ENCODE results near the gene RNPEPL1.

RNPEPL1 gene

DNA sequence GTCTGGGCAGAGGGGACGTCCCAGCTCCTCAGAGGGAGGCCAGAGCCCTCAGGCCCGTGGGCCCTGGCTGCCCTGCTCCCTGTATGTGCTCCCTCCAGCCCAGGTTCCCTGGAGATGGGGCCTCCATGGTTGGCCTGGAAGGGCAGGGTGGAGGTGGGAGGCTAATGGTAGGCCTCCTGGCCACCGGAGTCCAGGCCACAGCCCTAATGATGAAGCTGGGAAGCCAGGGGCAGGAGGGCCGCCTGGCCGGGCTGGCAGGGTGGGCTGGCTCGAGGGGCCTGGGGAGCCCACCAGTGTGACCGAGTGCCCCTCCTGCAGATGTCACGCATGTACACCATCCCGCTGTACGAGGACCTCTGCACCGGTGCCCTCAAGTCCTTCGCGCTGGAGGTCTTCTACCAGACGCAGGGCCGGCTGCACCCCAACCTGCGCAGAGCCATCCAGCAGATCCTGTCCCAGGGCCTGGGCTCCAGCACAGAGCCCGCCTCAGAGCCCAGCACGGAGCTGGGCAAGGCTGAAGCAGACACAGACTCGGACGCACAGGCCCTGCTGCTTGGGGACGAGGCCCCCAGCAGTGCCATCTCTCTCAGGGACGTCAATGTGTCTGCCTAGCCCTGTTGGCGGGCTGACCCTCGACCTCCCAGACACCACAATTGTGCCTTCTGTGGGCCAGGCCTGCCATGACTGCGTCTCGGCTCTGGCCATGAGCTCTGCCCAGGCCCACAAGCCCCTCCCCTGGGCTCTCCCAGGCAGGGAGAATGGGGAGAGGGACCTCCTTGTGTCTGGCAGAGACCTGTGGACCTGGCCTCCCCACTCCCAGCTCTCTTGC, 9.2 kb downstream of the RNPEPL1 start:
- DNase-seq (ENCODE audit: low read depth in 2 of 2): no peak

DNA sequence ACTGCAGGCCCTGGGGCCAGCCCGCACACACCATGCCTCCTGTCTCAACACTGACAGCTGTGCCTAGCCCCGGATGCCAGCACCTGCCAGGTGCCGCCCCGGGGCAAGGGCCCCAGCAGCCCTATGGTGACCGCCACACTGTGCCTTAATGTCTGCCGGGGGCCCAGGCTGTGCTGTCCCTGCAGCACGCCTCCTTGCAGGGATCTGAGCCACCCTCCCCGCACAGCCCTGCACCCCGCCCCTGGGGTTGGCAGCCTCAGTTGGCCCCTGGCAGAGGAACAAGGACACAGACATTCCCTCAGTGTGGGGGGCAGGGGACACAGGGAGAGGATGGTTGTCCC, 9.8 kb downstream of the RNPEPL1 start:
- no peak for DNase-seq (ENCODE audit: low read depth in 2 of 2)

- no peak for DNase-seq (ENCODE audit: low read depth in 2 of 2)
These were observed 10.2 kb downstream of the RNPEPL1 start for GRCh38 chr2:240578488-240578887.

DNA sequence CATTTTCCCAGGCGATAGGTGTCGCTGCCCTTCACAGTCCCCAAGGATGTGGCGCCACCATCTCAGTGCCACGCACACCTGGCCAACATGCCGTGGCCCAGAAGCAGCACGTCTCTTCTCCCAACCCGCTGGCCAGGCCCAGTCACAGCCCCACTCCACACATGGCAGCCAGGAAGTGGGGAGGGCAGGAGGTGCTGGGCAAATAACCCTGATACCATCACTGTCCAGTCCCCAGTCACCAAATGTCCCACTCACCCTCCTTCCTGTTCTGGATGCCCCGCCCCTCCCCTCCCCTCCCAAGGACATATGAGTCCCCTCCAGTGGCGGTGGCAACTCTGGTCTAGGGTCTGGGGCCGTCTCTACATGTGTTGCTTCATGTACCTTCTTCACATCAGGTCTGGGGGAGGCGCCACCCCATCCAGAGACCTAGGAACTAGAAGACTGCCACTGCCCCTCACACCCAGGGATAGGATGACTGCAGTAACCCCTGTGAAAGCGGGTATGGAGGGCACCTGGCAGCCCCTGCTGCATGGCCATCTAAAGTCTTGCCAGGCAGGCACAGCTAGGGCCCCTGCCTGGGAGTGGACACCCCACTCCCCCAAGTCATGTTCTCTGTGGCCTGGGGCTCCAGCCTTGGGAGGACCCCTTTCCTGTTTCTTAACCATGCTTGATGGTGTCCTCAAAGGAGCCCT, 10.9 kb downstream of the RNPEPL1 start:
- no peak for DNase-seq (ENCODE audit: low read depth in 2 of 2)

DNA sequence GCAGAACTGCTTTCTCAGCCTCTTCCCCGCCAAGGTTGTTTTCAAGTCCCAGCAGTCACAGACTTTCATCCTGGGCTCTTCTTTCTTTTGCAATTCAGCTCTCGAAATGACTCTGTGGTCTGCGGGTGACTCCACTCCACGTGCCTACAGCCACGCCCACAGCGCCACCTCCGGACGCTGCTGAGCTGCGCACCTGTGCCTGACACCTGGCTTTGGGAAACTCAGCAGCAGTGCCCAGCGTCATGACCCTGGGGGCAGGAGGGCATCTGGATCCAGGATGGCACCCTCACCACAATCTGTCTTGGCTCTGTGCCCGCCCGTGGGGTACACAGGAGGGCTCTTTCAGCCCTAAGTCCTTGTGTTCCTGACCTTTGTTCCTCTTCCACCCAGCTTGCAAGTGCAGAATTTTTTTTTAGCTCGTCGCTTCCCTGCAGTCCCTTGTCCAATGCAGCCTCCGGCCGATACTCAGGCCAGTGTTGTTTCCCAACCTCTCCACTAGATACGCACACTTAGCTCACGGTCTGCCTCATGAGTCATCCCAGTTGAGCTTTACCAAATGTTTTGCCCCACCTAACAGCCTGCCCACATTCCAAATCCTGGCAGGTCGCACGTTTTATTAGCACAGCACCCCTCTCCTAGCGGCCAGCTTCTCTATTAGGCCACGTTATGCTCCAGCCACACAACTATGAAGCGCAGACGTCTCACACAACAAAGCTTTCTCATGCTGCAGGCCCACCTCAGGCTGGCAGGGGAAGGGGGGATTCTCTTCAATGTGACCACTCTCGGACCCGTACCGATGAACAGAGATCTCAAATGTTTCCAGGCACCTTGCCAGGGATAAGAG, 11.7 kb downstream of the RNPEPL1 start:
- DNase-seq (ENCODE audit: low read depth in 2 of 2): no peak

DNA sequence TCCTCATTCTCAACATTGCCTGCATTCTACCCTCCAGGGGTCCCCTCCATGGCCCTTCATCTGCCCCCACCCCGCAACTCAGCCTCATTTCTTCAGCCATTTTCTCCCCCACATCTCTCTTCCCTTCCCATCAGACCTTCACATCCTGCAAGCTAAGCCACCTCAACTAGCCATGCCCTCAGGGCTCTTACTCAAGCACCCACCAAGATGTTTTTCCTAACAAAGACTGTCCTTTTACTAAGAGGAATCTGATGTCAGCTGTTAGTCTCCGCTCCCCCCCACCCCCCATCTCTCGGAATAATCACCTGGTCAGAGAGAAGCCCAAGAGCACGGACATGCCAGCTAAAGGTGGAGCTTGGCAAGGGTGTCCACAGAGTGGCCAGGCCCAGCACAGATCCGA, 13.5 kb downstream of the RNPEPL1 start:
- DNase-seq (ENCODE audit: low read depth in 2 of 2): no peak

DNA sequence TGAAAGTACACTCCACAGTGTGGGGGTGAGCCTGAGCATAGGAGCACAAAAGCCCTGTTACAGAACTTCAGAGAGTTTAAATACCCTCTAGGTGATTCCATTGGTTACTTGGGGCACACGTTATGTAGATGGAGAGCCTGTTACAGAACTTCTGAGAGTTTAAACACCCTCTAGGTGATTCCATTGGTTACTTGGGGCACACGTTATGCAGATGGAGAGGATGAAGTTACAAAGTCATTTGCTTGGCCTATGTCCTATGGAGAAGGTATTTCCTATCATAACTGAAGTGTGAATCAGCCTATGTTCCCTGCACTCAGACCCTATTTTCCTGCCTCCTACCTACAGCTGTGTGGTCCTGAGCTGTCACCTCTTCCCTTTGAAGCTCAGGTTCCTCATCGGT, 14.5 kb downstream of the RNPEPL1 start:
- DNase-seq (ENCODE audit: low read depth in 2 of 2): no peak

GRCh38 chr2:240583774-240584173, 15.5 kb downstream of the RNPEPL1 start:
- no peak for DNase-seq (ENCODE audit: low read depth in 2 of 2)

DNA sequence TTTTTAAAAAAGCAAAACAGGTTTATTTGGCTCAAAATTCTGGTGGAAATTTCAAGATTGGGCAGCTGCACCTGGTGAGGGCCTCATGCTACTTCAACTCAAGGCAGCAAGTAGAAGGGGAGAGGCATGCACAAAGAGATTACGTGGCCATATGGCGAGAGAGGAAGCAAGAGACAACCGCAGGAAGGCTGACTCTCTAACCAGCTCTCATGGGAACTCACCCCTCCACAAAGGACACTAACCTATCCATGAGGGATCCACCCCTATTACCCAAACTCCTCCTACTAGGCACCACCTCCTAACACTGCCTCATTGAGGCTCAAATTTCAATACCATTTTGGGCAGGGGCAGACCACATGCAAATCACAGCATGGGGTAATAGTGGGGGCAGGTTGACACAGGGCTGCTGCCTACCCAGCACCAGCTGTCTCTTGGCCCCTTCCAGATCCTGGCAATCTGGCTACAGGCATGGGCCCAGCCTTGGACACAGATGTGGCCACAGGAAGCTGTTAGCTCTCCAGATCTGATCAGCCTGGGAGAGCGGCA, 16.3 kb downstream of the RNPEPL1 start:
- DNase-seq (ENCODE audit: low read depth in 2 of 2): no peak

DNA sequence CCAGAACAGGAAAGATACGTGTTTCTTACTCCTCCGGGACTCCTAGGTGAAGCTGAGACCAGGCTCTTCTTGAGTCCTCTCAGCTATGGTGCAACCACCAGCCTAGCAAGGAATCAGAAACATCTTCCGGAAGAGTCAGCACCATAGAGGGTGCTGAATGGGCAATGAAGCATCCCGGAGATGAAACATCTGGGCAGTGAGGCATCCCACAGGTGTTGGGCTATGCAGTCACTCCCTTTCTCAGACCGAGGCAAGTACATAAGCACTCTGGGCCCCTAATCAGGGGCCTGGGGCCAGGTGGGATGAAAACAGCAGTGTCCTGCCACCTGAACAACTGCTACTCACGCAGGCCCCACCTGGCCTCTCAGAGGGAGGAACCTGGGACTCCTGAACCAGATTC, 16.8 kb downstream of the RNPEPL1 start:
- DNase-seq (ENCODE audit: low read depth in 2 of 2): no peak

GRCh38 chr2:240585681-240586197, 17.5 kb downstream of the RNPEPL1 start:
- no peak for DNase-seq (ENCODE audit: low read depth in 2 of 2)

GRCh38 chr2:240586198-240586918, 18.1 kb downstream of the RNPEPL1 start, which contains the start of gene CAPN10:
Gene CAPN10 (plus strand): TSS chr2:240586734. CDS start chr2:240586912, 178 bp downstream.
- DNase-seq (ENCODE audit: low read depth in 2 of 2): peak; percentile 93

GRCh38 chr2:240586919-240587800, 18.9 kb downstream of the RNPEPL1 start:
- peak in 1 of 2 donors; percentile 27 for DNase-seq (ENCODE audit: low read depth in 2 of 2)

DNA sequence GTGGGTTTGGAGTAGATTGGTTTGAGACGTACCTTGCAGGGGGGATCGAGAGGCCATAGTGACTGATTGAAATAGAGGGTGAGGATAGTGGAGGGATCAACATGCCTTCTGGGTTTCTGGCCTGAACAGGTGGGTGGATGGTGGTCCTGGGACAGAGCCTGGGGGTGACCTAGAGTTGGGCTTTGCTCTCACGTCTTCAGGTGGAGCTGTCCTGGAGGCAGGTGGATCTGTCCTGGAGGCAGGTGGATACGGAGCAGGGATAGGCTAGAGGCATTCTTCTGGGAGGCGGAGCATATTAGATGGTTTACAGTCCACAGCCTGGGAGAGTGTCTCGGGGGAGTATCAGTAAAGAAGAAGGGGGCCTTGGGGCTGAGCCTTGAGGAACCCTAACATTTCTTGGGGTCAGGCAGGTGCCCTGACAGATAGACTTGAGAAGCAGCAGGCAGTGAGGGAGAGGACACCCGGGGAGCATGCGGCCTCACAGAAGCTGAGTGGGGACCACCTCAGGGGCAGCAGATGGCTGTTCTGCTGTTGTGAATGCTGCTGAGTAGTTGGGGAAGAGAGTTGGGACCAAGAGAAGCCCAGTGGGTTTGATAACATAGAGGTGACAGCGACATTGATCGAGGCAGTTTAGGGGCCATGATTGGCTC, 19.8 kb downstream of the RNPEPL1 start:
- no peak for DNase-seq (ENCODE audit: low read depth in 2 of 2)

- no peak for DNase-seq (ENCODE audit: low read depth in 2 of 2)
These were observed 20.4 kb downstream of the RNPEPL1 start for GRCh38 chr2:240588669-240589068.

DNA sequence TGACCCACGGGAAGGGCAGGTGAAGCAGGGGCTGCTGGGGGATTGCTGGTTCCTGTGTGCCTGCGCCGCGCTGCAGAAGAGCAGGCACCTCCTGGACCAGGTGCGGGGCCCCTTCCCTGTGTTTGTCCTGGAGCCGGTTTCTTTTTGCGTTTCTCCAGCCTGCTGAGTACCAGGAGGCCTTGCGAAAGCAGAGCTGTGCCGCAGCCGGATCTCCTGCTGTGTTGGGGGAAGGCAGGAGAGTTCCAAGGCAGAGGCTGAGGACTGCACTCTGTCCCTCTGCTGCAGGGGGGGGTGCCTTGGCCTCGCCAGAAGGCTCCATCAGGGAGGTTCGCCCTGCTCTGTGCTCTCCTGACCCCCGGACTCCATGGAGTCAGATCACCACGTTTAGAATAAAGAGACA, 21.1 kb downstream of the RNPEPL1 start:
- no peak for DNase-seq (ENCODE audit: low read depth in 2 of 2)

- DNase-seq (ENCODE audit: low read depth in 2 of 2): no peak
These were observed 21.7 kb downstream of the RNPEPL1 start for GRCh38 chr2:240589850-240590525.

- no peak for DNase-seq (ENCODE audit: low read depth in 2 of 2)
These were observed 22.4 kb downstream of the RNPEPL1 start for GRCh38 chr2:240590681-240591111.

GRCh38 chr2:240591226-240591625, 22.9 kb downstream of the RNPEPL1 start:
- DNase-seq (ENCODE audit: low read depth in 2 of 2): no peak
